HEK293T (cell line): Measurements from ENCODE around the gene AGAP1.

Experiments used
- BHLHE40 ChIP-seq: fragments of 450-650 bp; IDR thresholded peaks from 2 replicates; pipeline ENCODE4 v1.6.1; 2016; ENCODE audit warnings: mild to moderate bottlenecking, moderate library complexity, borderline replicate concordance
- FOXM1 ChIP-seq: fragments of 450-650 bp; IDR thresholded peaks from 2 replicates; pipeline ENCODE4 v1.6.1; 2017; ENCODE audit warnings: mild to moderate bottlenecking, borderline replicate concordance

GRCh38 chr2:235945608-235946140, 451.8 kb downstream of the AGAP1 start:
- TF ChIP-seq FOXM1 (no peak), BHLHE40 (no peak)
